HG03045 (cell line): Measurements from ENCODE around the gene MEGF8.

Experiments used
- ATAC-seq: cut with Tn5 transposase; IDR thresholded peaks from one replicate; pipeline ENCODE4 v1.9.1; 2021; ENCODE audit warnings: mild to moderate bottlenecking, moderate library complexity; ENCODE audit not compliant: unreplicated experiment

Gene MEGF8

GRCh38 chr19:42325308-42325895, at the start of gene MEGF8:
TSS of gene MEGF8 (plus strand) at chr19:42325635. CDS start at chr19:42326244, 609 bp downstream.
- ATAC-seq = peak; percentile 88

DNA sequence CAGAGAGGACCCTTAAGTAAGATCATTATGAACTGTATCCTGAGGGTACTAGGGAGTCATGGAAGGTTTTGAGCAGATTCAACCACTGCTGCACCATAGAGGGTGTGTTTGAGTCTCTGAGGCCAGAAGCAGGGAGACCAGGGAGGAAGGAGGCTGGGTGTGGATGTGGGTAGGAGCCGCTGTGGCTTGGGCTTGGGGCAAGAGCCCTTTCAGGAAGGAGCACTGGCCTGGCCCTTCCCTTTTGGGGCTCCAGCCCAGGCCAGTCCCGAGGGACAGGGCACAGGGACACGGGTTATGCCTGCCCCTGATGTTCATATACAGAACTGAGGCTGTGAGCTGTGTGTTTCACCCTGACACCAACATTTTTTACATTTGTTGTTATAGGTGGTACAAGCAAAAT, 49.2 kb upstream of the MEGF8 start:
- ATAC-seq = no peak

DNA sequence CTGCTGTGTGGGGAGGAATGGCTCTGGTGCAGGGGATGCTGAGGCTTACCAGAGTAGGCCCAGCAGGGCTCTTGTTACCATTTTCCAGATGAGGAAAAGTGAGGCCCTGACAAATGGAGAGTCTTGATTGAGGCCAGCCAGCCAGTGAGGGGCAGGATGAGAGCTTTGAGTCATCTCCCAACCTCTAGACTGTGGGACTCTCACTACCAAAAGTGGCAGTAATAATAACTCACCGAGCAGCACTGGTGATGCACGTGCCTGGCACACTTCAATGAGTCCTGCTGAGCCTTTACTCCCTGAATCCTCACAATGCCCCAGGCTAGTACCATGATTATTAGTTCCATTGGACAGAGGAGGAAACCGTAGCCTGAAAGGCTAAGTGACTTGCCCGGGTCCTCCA, 48.6 kb upstream of the MEGF8 start:
- no peak for ATAC-seq

DNA sequence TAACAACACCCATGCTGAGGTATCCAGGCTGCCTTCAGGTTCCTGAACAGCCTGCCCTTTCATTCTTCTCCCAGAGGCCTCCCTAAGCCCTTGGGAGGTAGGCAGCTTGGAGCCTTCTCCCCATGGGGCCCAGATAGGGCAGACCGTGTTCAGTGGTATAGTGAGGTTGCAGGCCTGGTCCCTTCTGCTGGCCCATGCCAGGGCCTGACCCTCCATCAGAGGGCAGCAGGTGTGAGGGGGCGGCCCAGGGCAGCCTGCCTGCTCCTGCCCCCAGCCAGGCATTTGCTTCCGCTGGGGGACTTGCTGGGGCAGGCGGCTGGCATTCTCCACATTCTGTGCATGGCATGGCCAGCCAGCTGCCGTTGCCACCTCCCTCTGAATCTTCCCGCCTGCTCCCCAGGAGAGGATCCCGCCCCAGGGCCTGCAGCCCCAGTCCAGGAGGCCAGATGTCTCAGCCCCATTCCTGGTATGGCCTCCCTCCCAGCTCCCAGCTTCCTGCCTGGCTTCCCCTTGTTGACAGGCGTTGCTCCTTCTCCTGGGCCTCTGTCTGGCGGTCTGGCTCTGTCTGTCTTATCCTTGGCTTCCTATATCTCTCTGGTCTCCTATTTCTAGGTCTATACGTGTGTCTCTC, 47.5 kb upstream of the MEGF8 start:
- ATAC-seq = no peak

GRCh38 chr19:42278452-42279154, 46.8 kb upstream of the MEGF8 start:
- no peak for ATAC-seq

- ATAC-seq = no peak
Measured at GRCh38 chr19:42279155-42279901, 46.1 kb upstream of the MEGF8 start.

- no peak for ATAC-seq
Measured at GRCh38 chr19:42279902-42280814, 45.3 kb upstream of the MEGF8 start.

DNA sequence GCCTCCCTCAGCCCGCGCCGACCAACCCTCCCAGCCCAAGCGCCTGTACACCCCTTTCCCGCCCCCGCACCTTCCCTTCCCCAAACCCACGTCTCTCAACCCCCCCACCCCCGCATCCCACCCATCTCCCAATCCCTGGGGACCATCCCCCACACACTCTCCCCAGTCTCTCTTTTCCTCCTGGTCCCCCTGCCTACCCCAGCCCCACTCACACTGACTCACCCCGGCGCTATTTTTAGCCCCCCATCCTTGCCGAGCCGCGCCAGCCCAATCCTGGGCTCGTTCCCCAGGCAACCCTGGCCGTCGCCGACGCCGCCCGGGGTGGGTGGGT, 44.7 kb upstream of the MEGF8 start:
- ATAC-seq = no peak

- no peak for ATAC-seq
Measured at GRCh38 chr19:42281146-42281826, 44.1 kb upstream of the MEGF8 start.

GRCh38 chr19:42281827-42282762, 43.3 kb upstream of the MEGF8 start:
- ATAC-seq = no peak

DNA sequence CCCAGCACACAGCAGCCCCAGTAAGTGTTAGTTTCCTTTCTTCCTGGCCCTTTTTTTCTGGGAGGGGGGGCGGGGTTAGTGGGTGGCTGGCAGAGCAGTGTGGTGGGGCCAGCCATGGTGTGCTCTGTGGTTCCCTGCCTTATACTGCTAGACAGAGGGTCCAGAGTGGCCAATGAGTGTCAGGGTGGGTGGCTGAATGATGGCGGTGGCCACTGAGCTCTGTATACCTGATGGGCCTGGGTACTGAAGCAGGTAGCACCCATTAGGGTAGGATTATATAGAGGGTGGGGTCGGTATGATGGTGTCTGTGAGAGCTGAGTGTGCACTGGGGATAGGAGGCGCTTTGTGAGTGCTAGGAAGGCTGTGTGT, 42.6 kb upstream of the MEGF8 start:
- no peak for ATAC-seq

- ATAC-seq = peak; percentile 46
Measured at GRCh38 chr19:42283188-42284065, 42.0 kb upstream of the MEGF8 start.

DNA sequence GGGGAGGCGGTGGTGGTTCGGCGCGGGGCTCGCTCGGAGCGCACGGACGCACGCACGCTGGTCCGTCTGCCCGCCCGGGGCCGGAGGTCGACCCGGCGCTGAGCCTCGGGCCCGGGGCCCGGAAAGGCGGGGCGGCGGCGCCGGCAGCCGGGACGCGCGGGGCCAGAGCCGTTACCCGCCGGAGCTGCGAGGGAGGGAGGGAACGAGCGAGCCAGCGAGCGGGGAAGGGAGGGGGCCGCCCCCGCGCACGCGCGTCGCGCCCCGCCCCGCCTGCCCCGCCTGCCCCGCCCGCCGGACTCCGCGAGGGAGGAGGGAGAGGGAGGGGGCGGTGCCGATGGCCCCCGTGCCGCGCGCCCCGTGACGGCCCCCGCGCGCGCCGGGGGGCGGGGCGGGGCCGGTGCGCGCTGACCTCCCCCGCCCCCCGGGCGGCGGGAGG, 41.4 kb upstream of the MEGF8 start:
- ATAC-seq = peak; percentile 40

DNA sequence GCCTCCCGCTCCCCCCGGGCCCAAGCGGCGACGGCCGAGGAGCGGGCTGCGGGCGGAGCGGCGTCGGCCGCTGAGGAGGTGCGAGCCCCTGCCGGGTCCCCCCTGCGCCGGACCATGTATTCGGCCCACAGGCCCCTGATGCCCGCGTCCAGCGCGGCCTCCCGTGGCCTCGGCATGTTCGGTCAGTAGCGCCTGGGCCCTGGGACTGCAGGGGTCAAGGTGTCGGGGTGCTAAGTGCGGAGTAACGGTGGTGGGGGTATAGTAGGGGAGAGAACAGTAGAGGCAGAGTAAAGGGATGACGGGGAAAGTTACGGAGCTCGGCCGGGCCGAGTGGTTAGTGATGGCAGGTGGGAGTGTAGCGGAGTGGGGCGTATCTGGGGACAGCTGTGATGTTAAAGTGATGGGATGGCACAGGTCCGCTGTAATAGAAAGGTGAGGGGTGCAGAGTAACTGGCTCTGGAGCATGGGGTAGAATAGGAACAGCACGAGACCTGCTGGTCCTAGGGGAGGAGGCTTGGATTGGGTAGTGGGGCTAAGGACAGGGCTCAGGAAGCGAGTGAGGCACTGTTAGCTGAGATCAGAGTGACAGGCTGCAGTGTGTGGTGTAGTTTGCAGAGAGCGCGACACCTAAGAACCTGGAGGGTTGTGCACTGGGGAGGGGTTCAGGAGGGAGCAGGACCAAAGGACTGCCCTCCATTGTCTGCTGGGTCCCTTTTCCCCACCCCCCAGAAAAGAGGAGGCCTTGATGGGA, 40.7 kb upstream of the MEGF8 start:
- no peak for ATAC-seq

DNA sequence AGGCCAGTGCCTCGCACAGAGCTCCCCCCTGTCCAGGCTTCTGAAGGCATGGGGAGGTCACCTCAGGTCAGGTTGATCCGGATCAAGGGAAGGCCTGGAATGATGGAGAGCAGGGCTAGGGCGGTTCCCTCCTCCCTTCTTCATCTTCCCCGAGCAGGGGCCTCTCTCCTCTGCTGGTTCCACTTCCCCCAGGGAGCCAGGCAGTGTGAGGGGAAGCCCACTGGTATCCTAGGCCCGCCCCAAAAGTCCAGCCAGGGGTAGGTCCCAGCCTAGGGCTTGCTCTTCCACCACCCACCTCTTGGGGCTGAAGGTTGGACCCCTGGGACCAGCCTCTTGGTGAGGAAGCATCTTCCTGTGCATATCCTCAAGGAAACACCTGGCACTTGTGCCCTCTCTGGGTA, 39.9 kb upstream of the MEGF8 start:
- ATAC-seq = no peak

GRCh38 chr19:42285988-42286348, 39.5 kb upstream of the MEGF8 start:
- ATAC-seq = no peak

- ATAC-seq = no peak
Measured at GRCh38 chr19:42286349-42287016, 39.0 kb upstream of the MEGF8 start.
